Measurements from ENCODE around the gene FLOT2.

DNA sequence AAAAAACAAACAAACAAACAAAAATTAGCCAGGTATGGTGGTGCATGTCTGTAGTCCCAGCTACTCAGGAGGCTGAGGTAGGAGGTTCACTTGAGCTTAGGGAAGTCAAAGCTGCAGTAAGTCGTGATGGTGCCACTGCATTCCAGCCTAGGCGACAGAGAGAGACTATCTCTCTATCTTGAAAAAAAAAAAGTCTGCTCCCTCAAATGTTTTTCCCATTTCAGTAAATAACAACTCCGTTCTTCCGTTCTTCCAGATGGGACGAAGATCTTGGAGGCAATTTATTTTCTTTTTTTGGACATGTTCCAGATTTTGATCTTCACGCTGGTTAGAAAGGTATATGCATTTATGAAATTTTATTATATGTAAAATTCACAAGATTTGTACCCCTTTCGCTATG, 23.7 kb downstream of the FLOT2 start:
- TF ChIP-seq, protein P1, sequence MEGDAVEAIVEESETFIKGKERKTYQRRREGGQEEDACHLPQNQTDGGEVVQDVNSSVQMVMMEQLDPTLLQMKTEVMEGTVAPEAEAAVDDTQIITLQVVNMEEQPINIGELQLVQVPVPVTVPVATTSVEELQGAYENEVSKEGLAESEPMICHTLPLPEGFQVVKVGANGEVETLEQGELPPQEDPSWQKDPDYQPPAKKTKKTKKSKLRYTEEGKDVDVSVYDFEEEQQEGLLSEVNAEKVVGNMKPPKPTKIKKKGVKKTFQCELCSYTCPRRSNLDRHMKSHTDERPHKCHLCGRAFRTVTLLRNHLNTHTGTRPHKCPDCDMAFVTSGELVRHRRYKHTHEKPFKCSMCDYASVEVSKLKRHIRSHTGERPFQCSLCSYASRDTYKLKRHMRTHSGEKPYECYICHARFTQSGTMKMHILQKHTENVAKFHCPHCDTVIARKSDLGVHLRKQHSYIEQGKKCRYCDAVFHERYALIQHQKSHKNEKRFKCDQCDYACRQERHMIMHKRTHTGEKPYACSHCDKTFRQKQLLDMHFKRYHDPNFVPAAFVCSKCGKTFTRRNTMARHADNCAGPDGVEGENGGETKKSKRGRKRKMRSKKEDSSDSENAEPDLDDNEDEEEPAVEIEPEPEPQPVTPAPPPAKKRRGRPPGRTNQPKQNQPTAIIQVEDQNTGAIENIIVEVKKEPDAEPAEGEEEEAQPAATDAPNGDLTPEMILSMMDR (IDR thresholded peaks at IDR 0.05), result no peak
- TF ChIP-seq POLR2AphosphoS5 (IDR thresholded peaks at IDR 0.05) (no peak), POLR2A (IDR thresholded peaks at IDR 0.05; ENCODE audit: low read depth) (no peak), EP300 (IDR thresholded peaks at IDR 0.05) (no peak)
